IPS DF 4.7 (cell line): ENCODE data around the gene INA.

ENCODE experiments used
- DNase-seq: peaks from one replicate; pipeline ENCODE4 v3.0.0-alpha.2; 2013; ENCODE audit warnings: low spot score; ENCODE audit errors: extremely low read depth

INA gene

GRCh38 chr10:103273041-103273441 lies 3.9 kb upstream of the INA start:
- DNase-seq: no peak

- no peak for DNase-seq
These were observed 565 bp upstream of the INA start for GRCh38 chr10:103276251-103276895.

- DNase-seq: no peak
These were observed 987 bp downstream of the INA start for GRCh38 chr10:103277713-103278536.

- no peak for DNase-seq
These were observed 1.5 kb downstream of the INA start for GRCh38 chr10:103278537-103278823.

GRCh38 chr10:103278862-103279298 lies 1.9 kb downstream of the INA start:
- no peak for DNase-seq

GRCh38 chr10:103280031-103280430 lies 3.1 kb downstream of the INA start:
- no peak for DNase-seq

GRCh38 chr10:103280506-103280905 lies 3.6 kb downstream of the INA start:
- no peak for DNase-seq

GRCh38 chr10:103281753-103282152 lies 4.8 kb downstream of the INA start:
- DNase-seq: no peak

- no peak for DNase-seq
These were observed 6.0 kb downstream of the INA start for GRCh38 chr10:103282961-103283360.

- no peak for DNase-seq
These were observed 7.2 kb downstream of the INA start for GRCh38 chr10:103284170-103284569.

- no peak for DNase-seq
These were observed 11.1 kb downstream of the INA start for GRCh38 chr10:103287992-103288391.

- no peak for DNase-seq
These were observed 14.7 kb downstream of the INA start for GRCh38 chr10:103291588-103291987.

GRCh38 chr10:103295374-103296015 lies 18.6 kb downstream of the INA start:
- DNase-seq: no peak

GRCh38 chr10:103307594-103307993 lies 30.7 kb downstream of the INA start:
- DNase-seq: no peak

- DNase-seq: no peak
These were observed 33.3 kb downstream of the INA start for GRCh38 chr10:103310197-103310596.

GRCh38 chr10:103316087-103316486 lies 39.1 kb downstream of the INA start:
- no peak for DNase-seq

- DNase-seq: no peak
These were observed 51.0 kb downstream of the INA start for GRCh38 chr10:103327906-103328305.

- DNase-seq: no peak
These were observed 57.1 kb downstream of the INA start for GRCh38 chr10:103333934-103334520.

GRCh38 chr10:103334567-103334966 lies 57.6 kb downstream of the INA start:
- DNase-seq: no peak

GRCh38 chr10:103336370-103336769 lies 59.4 kb downstream of the INA start:
- DNase-seq: no peak
